Adrenal gland (tissue), 12 donors: Measurements from ENCODE around the gene MAP3K19. TPM values are rescaled to one million over a fixed set of nuclear protein-coding genes. Genes with fewer than 3 reads are reported as not detected.
A peak's percentile ranks its signal among the peaks of the same experiment; 100 is the strongest.

Source experiments
- DNase-seq, 7 donors: peaks; one replicate each; pipeline ENCODE4 v3.0.0-alpha.2; 2019 to 2020
- H3K27ac ChIP-seq, 5 donors: fragments of 200-600 bp; sonication (generic) in 4 of 5; 1 replicate in 3 of 5; 2 replicates in 2 of 5; pipeline versions ENCODE4 v1.5.1 to v1.8.0; 2016 to 2020; ENCODE audit warnings: mild to moderate bottlenecking in 1 of 5
- H3K27me3 ChIP-seq: fragments of 200-600 bp; 2 replicates; pipeline ENCODE4 v1.8.0; 2021
- H3K36me3 ChIP-seq, 2 donors: fragments of 200-600 bp; replicated peaks in 1 of 2; 1 replicate in 1 of 2; 2 replicates in 1 of 2; pipeline versions ENCODE4 v1.5.1 to v1.8.0; 2018 to 2022
- H3K4me1 ChIP-seq, 2 donors: fragments of 200-600 bp; replicated peaks in 1 of 2; 1 replicate in 1 of 2; 2 replicates in 1 of 2; pipeline versions ENCODE4 v1.5.1 to v1.8.0; 2018 to 2021
- H3K4me3 ChIP-seq, 4 donors: fragments of 200-600 bp; sonication (generic) in 3 of 4; one replicate each; pipeline ENCODE4 v1.5.1; 2016 to 2018
- H3K9me3 ChIP-seq, 3 donors: fragments of 200-600 bp; sonication (generic) in 1 of 3; replicated peaks in 1 of 3; 1 replicate in 2 of 3; 2 replicates in 1 of 3; pipeline versions ENCODE4 v1.5.1 to v1.8.0; 2016 to 2021
- POLR2A ChIP-seq, 2 donors: fragments of 450-650 bp; IDR thresholded peaks; one replicate each; pipeline ENCODE4 v1.6.1; 2017; ENCODE audit warnings: antibody characterized with exemption in 2 of 2, mild to moderate bottlenecking in 2 of 2, moderate library complexity in 1 of 2
- WGBS, 4 donors: extraction: QIAGEN DNeasy Blood & Tissue Kit in 2 of 4; methylation state at CpG; one replicate each; pipeline versions ENCODE4 v1.1.5 to v1.1.7; 2013 to 2017; 5-methylcytosine and 5-hydroxymethylcytosine counted together
- intact Hi-C, 2 donors: fragments of 100-400 bp; cut with DNase I; formaldehyde crosslinking; loops; one replicate each; pipeline versions ENCODE4 v1.14.1 to v1.15.0; 2022 to 2023
- polyA plus RNA-seq, 3 donors: library from polyadenylated mRNA; stranded (reverse); fragments of 200-250 nt in 2 of 3; fragments of 350-450 nt in 1 of 3; fragmentation: Illumina TruSeq in 1 of 3; extraction: RNeasy Lipid Tissue Mini Kit (QIAGEN cat#74804) in 1 of 3; gene quantifications; one replicate each; pipeline ENCODE4 v1.2.3, GENCODE V29; 2013 to 2014
- total RNA-seq, 9 donors: library from RNA; depleted of rRNA in 4 of 9; stranded (reverse); fragments of >200 nt in 4 of 9; fragments of 120-200 nt in 1 of 9; fragmentation: NEBNext Ultra II Directional in 1 of 9; extraction: Animal tissue kit (Norgen Biotek cat#: 25700) in 1 of 9; gene quantifications; one replicate each; pipeline versions ENCODE4 v1.1.0 to v1.2.4, GENCODE V29; 2013 to 2023
- TF ChIP-seq, protein P1 (sequence below), 6 experiments: fragments of 450-650 bp in 4 of 6; fragments of 200-600 bp in 2 of 6; sonication (generic) in 1 of 6; IDR thresholded peaks; 1 replicate in 5 of 6; 2 replicates in 1 of 6; pipeline versions ENCODE4 v1.5.1 to v1.8.0; 2016 to 2021; ENCODE audit warnings: antibody characterized with exemption in 6 of 6, mild to moderate bottlenecking in 2 of 6, moderate library complexity in 1 of 6
- donor health status: healthy with polysubstance abuse.
- donor health status: Bipolar disorder and iron deficiency.
- donor health status: DM: yes; HTN: yes; CAD: no.
- donor health status: DM: no; HTN: no; CAD: no.
- donor health status: DM: no; HTN: no; CAD: no.
- donor health status: DM: yes; HTN: yes; CAD: no.

MAP3K19 gene
- total and polyA plus RNA-seq, 12 donors: not detected

GRCh38 chr2:135059577-135059976 is 12.3 kb upstream of the MAP3K19 start:
- TF ChIP-seq, protein P1, sequence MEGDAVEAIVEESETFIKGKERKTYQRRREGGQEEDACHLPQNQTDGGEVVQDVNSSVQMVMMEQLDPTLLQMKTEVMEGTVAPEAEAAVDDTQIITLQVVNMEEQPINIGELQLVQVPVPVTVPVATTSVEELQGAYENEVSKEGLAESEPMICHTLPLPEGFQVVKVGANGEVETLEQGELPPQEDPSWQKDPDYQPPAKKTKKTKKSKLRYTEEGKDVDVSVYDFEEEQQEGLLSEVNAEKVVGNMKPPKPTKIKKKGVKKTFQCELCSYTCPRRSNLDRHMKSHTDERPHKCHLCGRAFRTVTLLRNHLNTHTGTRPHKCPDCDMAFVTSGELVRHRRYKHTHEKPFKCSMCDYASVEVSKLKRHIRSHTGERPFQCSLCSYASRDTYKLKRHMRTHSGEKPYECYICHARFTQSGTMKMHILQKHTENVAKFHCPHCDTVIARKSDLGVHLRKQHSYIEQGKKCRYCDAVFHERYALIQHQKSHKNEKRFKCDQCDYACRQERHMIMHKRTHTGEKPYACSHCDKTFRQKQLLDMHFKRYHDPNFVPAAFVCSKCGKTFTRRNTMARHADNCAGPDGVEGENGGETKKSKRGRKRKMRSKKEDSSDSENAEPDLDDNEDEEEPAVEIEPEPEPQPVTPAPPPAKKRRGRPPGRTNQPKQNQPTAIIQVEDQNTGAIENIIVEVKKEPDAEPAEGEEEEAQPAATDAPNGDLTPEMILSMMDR (IDR thresholded peaks at IDR 0.05): no peak
- TF ChIP-seq POLR2A (IDR thresholded peaks at IDR 0.05): no peak
- intact Hi-C loops: no loop called here
- no peaks in the 10 kb centered on the region for H3K9me3 ChIP-seq

GRCh38 chr2:135056790-135057189 is 9.5 kb upstream of the MAP3K19 start:
- H3K4me3 ChIP-seq: no peak overlapping the region
- TF ChIP-seq, protein P1 (IDR thresholded peaks at IDR 0.05): no peak
- TF ChIP-seq POLR2A (IDR thresholded peaks at IDR 0.05): no peak
- H3K27me3 ChIP-seq: no peaks in the 10 kb centered on the region
- H3K4me1 ChIP-seq: peaks cover 17 to 35% of the 10 kb centered on the region in 2 donors
- peaks cover 0 to 8% of the 10 kb centered on the region in 2 donors for H3K36me3 ChIP-seq
- no peak for DNase-seq
- no peaks in the 10 kb centered on the region for H3K9me3 ChIP-seq
- intact Hi-C loops: no loop called here
- H3K27ac ChIP-seq: no peak overlapping the region

More at GRCh38 chr2:135059577-135059976, 12.3 kb upstream of the MAP3K19 start:
- Histone ChIP-seq H3K4me1 (peaks cover 7 to 21% of the 10 kb centered on the region in 2 donors), H3K27ac (no peak overlapping the region), H3K27me3 (no peaks in the 10 kb centered on the region), H3K4me3 (no peak overlapping the region), H3K36me3 (peaks cover 0 to 8% of the 10 kb centered on the region in 2 donors)
- no peak for DNase-seq

DNA sequence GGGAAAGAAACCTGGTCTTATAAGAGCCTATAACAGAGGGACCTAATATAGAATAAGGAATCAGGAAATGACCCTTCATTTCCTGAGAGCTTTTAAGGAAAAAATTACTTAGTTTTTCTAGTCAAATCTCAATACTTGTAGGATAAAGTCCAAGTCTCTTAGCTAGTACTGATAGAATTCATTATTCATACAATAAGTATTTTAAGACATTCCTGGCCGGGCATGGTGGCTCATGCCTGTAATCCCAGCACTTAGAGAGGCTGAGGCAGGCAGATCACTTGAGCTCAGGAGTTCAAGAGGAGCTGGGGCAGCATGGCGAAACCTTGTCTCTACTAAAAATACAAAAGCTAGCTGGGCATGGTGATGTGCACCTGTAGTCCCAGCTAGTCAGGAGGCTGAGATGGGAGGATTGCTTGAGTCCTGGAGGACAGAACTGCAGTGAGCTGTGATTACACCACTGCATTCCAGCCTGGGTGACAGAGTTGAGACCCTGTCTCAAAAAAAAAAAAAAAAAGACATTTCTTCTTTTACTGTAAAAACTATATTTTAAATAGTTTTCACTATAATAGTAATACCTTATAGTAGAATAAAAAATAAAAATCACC is 8.0 kb upstream of the MAP3K19 start:
- H3K27ac ChIP-seq: no peak overlapping the region
- H3K9me3 ChIP-seq: no peaks in the 10 kb centered on the region
- H3K36me3 ChIP-seq: no peaks in the 10 kb centered on the region
- H3K4me3 ChIP-seq: no peak overlapping the region
- intact Hi-C loops: no loop called here
- peak in 1 of 7 donors; percentile 27 for DNase-seq
- WGBS, 4 donors: 65 to 81% (median 79%) methylated on average over 2 of the region's 2 CpGs
- no peaks in the 10 kb centered on the region for H3K27me3 ChIP-seq
- no peak for TF ChIP-seq POLR2A (IDR thresholded peaks at IDR 0.05)
- TF ChIP-seq, protein P1 (IDR thresholded peaks at IDR 0.05): no peak
- peaks cover 17 to 36% of the 10 kb centered on the region in 2 donors for H3K4me1 ChIP-seq

DNA sequence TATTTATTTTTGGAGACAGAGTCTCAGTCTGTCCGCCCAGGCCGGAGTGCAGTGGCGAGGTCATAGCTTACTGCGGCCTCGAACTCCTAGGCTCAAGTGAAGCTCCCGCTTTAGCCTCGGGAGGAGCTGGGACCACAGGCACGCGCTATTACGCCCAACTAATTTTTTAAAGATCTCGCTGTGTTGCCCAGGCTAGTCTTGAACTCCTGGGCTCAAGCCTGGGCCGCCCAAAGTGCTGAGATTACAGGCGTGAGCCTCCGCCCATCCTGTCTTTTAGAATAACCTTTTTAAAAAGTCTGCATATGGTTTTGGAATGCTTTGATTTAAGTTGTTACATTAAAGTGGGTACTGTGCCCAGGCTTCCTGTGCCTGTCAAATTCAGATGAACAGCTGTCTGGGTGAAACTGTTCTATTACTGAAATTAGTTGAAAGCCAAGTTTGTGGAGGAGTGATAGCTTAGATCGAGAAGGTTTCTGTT is 5.8 kb upstream of the MAP3K19 start:
- H3K36me3 ChIP-seq: no peaks in the 10 kb centered on the region
- peak overlapping the region in 3 of 5 donors; percentile 87 to 96 (median 93) for H3K27ac ChIP-seq
- WGBS, 4 donors: 15 to 20% (median 16%) methylated on average over 15 of the region's 15 CpGs
- H3K4me1 ChIP-seq: peaks cover 17 to 36% of the 10 kb centered on the region in 2 donors
- TF ChIP-seq, protein P1 (IDR thresholded peaks at IDR 0.05): no peak
- TF ChIP-seq POLR2A (IDR thresholded peaks at IDR 0.05): no peak
- H3K4me3 ChIP-seq: peak overlapping the region in 3 of 4 donors; percentile 75 to 91 (median 86)
- no peaks in the 10 kb centered on the region for H3K9me3 ChIP-seq
- no peaks in the 10 kb centered on the region for H3K27me3 ChIP-seq
- intact Hi-C loops: no loop called here
- peak in 1 of 7 donors; percentile 2 for DNase-seq
